ENCODE measurements around the gene NPR2. TPM values are rescaled to one million over a fixed set of nuclear protein-coding genes. Genes with fewer than 3 reads are reported as not detected.

Gene NPR2
- polyA plus RNA-seq, 1 donor (not counting 4 experiments of a cell fraction or from before 2014, with no cell fraction given), result 5.0 TPM

- TF ChIP-seq EZH2 (IDR thresholded peaks at IDR 0.05; ENCODE audit: low read length), result no peak
- TF ChIP-seq, protein P1, sequence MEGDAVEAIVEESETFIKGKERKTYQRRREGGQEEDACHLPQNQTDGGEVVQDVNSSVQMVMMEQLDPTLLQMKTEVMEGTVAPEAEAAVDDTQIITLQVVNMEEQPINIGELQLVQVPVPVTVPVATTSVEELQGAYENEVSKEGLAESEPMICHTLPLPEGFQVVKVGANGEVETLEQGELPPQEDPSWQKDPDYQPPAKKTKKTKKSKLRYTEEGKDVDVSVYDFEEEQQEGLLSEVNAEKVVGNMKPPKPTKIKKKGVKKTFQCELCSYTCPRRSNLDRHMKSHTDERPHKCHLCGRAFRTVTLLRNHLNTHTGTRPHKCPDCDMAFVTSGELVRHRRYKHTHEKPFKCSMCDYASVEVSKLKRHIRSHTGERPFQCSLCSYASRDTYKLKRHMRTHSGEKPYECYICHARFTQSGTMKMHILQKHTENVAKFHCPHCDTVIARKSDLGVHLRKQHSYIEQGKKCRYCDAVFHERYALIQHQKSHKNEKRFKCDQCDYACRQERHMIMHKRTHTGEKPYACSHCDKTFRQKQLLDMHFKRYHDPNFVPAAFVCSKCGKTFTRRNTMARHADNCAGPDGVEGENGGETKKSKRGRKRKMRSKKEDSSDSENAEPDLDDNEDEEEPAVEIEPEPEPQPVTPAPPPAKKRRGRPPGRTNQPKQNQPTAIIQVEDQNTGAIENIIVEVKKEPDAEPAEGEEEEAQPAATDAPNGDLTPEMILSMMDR (optimal IDR thresholded peaks at IDR 0.05 in 1 of 3, IDR thresholded peaks at IDR 0.05 in 1 of 3, conservative IDR thresholded peaks at IDR 0.05 in 1 of 3; ENCODE audit: extremely low read depth in 1 of 3, insufficient read depth in 2 of 3, low read length in 3 of 3), result no peak
- dilution Hi-C loops (cut with MboI; ENCODE audit: extremely low pct_ligation_motif_present, low sequenced_read_pairs), result no loop called here
- Histone ChIP-seq H3K27ac (ENCODE audit: control insufficient read depth, insufficient read depth, low read length) (no peak overlapping the region), H3K9me1 (ENCODE audit: control insufficient read depth, extremely low read depth, insufficient read depth, low read length) (no peaks in the 10 kb centered on the region), H2AFZ (ENCODE audit: control insufficient read depth, low read length) (no peak overlapping the region), H3K36me3 (ENCODE audit: control insufficient read depth in 2 of 2, extremely low read depth in 1 of 2, insufficient read depth in 2 of 2, low read length in 2 of 2) (no peaks in the 10 kb centered on the region), H3K4me1 (ENCODE audit: control insufficient read depth, extremely low read depth, insufficient read depth, low read length) (no peaks in the 10 kb centered on the region), H3K79me2 (ENCODE audit: control insufficient read depth, insufficient read depth, low read length) (no peaks in the 10 kb centered on the region), H3K27me3 (ENCODE audit: control insufficient read depth, extremely low read depth, insufficient read depth, low read length) (no peaks in the 10 kb centered on the region), H4K20me1 (ENCODE audit: control insufficient read depth, extremely low read depth, insufficient read depth, low read length) (no peaks in the 10 kb centered on the region), H3K9ac (ENCODE audit: control insufficient read depth, extremely low read depth, insufficient read depth, low read length) (no peak overlapping the region), H3K9me3 (ENCODE audit: control insufficient read depth, low read depth, low read length) (no peaks in the 10 kb centered on the region), H3K4me2 (ENCODE audit: control insufficient read depth, extremely low read depth, insufficient read depth, low read depth, low read length) (no peak overlapping the region), H3K4me3 (ENCODE audit: control insufficient read depth in 2 of 3, extremely low read depth in 1 of 3, insufficient read depth in 2 of 3, low read depth in 1 of 3, low read length in 3 of 3) (no peak overlapping the region)
- FAIRE-seq (no peak), DNase-seq (ENCODE audit: low read depth, low spot score) (no peak)
These were observed 44.4 kb downstream of the NPR2 start for GRCh38 chr9:35835766-35836165.

DNA sequence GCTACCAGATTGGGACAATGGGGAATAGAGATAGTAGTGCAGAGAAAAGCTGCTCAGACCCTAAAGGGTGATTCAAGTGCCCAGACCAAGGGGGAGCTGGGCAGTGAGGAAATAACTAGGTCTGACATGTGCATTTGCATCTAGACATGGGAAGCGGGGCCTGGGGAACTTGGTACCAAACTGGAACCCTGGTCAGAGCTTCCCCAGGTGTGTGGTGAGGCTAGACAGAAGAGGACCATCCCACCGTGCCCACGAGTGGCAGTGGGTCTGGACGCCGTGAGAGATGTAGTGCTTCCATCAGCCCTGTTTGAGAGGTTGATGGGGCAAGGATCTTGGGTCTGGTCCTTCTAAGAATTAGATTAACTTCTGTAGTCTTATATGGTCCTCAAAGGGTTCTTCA, 45.2 kb downstream of the NPR2 start:
- TF ChIP-seq, protein P1 (optimal IDR thresholded peaks at IDR 0.05 in 1 of 3, IDR thresholded peaks at IDR 0.05 in 1 of 3, conservative IDR thresholded peaks at IDR 0.05 in 1 of 3; ENCODE audit: extremely low read depth in 1 of 3, insufficient read depth in 2 of 3, low read length in 3 of 3), result no peak
- no peak for TF ChIP-seq EZH2 (IDR thresholded peaks at IDR 0.05; ENCODE audit: low read length)
- Histone ChIP-seq H3K27ac (ENCODE audit: control insufficient read depth, insufficient read depth, low read length) (no peak overlapping the region), H3K27me3 (ENCODE audit: control insufficient read depth, extremely low read depth, insufficient read depth, low read length) (no peaks in the 10 kb centered on the region), H4K20me1 (ENCODE audit: control insufficient read depth, extremely low read depth, insufficient read depth, low read length) (no peaks in the 10 kb centered on the region), H3K36me3 (ENCODE audit: control insufficient read depth in 2 of 2, extremely low read depth in 1 of 2, insufficient read depth in 2 of 2, low read length in 2 of 2) (no peaks in the 10 kb centered on the region), H3K4me1 (ENCODE audit: control insufficient read depth, extremely low read depth, insufficient read depth, low read length) (no peaks in the 10 kb centered on the region), H3K9ac (ENCODE audit: control insufficient read depth, extremely low read depth, insufficient read depth, low read length) (no peak overlapping the region), H3K4me2 (ENCODE audit: control insufficient read depth, extremely low read depth, insufficient read depth, low read depth, low read length) (no peak overlapping the region), H3K9me3 (ENCODE audit: control insufficient read depth, low read depth, low read length) (no peaks in the 10 kb centered on the region), H3K79me2 (ENCODE audit: control insufficient read depth, insufficient read depth, low read length) (no peaks in the 10 kb centered on the region), H2AFZ (ENCODE audit: control insufficient read depth, low read length) (no peak overlapping the region), H3K4me3 (ENCODE audit: control insufficient read depth in 2 of 3, extremely low read depth in 1 of 3, insufficient read depth in 2 of 3, low read depth in 1 of 3, low read length in 3 of 3) (no peak overlapping the region), H3K9me1 (ENCODE audit: control insufficient read depth, extremely low read depth, insufficient read depth, low read length) (no peaks in the 10 kb centered on the region)
- FAIRE-seq, result no peak
- dilution Hi-C loops (cut with MboI; ENCODE audit: extremely low pct_ligation_motif_present, low sequenced_read_pairs), result no loop called here
- no peak for DNase-seq (ENCODE audit: low read depth, low spot score)

Measured in keratinocyte (primary cell).